ENCODE data around the gene GZMM.

DNA sequence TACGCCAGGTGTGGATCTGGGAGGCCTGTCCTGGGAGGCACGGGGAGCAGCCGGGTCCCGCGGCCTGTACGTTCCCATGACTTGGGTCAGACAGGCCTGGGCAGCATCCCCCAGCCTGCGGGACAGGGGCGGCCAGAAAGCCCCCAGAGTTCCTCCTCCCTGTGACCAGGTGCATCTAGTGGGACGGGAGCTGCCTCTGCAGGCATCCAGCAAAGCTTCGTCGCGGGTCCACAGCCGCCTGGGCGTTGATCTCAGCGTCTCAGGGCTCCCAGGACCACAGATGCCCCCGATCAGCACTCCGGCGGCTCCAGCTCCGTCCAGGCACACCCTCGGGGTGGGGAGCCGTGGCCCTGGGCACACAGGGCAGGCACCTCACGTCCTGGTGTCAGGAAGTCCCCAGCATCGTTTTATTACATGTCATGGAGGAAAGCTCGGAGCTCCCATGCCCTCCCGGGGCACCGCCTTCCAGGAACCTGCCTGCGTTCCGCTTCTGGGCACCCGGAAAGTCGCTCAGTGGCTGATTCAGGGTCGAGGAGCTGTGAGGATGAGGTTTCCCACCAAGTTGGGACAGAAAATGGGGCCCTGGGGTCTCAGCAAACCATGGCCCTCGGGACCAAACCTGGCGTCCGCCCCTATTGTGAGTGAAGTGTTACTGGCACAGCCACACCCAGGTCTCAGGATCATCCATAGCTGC lies 1.5 kb upstream of the GZMM start:
- TF ChIP-seq, protein P1, sequence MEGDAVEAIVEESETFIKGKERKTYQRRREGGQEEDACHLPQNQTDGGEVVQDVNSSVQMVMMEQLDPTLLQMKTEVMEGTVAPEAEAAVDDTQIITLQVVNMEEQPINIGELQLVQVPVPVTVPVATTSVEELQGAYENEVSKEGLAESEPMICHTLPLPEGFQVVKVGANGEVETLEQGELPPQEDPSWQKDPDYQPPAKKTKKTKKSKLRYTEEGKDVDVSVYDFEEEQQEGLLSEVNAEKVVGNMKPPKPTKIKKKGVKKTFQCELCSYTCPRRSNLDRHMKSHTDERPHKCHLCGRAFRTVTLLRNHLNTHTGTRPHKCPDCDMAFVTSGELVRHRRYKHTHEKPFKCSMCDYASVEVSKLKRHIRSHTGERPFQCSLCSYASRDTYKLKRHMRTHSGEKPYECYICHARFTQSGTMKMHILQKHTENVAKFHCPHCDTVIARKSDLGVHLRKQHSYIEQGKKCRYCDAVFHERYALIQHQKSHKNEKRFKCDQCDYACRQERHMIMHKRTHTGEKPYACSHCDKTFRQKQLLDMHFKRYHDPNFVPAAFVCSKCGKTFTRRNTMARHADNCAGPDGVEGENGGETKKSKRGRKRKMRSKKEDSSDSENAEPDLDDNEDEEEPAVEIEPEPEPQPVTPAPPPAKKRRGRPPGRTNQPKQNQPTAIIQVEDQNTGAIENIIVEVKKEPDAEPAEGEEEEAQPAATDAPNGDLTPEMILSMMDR (IDR thresholded peaks at IDR 0.05 in 2 of 3, conservative IDR thresholded peaks at IDR 0.05 in 1 of 3; ENCODE audit: borderline replicate concordance in 1 of 3, insufficient read depth in 1 of 3, low read depth in 2 of 3, low read length in 2 of 3): no peak
- TF ChIP-seq POLR2A (IDR thresholded peaks at IDR 0.05; ENCODE audit: borderline replicate concordance, extremely low read depth, insufficient read depth, insufficient read length) (no peak), EGR1 (IDR thresholded peaks at IDR 0.05; ENCODE audit: low read depth) (no peak), ZNF274 (IDR thresholded peaks at IDR 0.05; ENCODE audit: low read depth, low read length) (no peak), FOSL1 (IDR thresholded peaks at IDR 0.05; ENCODE audit: low read depth) (no peak), EZH2 (IDR thresholded peaks at IDR 0.05) (no peak), CEBPB (IDR thresholded peaks at IDR 0.05; ENCODE audit: low read depth) (no peak), YY1 (IDR thresholded peaks at IDR 0.05; ENCODE audit: extremely low read depth, insufficient replicate concordance, low read depth, low read length) (no peak), POLR2AphosphoS5 (IDR thresholded peaks at IDR 0.05; ENCODE audit: low read depth, low read length) (no peak)
- TF ChIP-seq, protein P2, sequence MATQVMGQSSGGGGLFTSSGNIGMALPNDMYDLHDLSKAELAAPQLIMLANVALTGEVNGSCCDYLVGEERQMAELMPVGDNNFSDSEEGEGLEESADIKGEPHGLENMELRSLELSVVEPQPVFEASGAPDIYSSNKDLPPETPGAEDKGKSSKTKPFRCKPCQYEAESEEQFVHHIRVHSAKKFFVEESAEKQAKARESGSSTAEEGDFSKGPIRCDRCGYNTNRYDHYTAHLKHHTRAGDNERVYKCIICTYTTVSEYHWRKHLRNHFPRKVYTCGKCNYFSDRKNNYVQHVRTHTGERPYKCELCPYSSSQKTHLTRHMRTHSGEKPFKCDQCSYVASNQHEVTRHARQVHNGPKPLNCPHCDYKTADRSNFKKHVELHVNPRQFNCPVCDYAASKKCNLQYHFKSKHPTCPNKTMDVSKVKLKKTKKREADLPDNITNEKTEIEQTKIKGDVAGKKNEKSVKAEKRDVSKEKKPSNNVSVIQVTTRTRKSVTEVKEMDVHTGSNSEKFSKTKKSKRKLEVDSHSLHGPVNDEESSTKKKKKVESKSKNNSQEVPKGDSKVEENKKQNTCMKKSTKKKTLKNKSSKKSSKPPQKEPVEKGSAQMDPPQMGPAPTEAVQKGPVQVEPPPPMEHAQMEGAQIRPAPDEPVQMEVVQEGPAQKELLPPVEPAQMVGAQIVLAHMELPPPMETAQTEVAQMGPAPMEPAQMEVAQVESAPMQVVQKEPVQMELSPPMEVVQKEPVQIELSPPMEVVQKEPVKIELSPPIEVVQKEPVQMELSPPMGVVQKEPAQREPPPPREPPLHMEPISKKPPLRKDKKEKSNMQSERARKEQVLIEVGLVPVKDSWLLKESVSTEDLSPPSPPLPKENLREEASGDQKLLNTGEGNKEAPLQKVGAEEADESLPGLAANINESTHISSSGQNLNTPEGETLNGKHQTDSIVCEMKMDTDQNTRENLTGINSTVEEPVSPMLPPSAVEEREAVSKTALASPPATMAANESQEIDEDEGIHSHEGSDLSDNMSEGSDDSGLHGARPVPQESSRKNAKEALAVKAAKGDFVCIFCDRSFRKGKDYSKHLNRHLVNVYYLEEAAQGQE (IDR thresholded peaks at IDR 0.05; ENCODE audit: low read depth): no peak

All from HCT116 (cell line).